GM23248 (cell line): ENCODE measurements around the gene CA12.

Source experiments
- EZH2 ChIP-seq: fragments of 200-600 bp; sonication (generic); IDR thresholded peaks from 2 replicates; pipeline ENCODE4 v1.6.1; 2018; ENCODE audit warnings: antibody characterized with exemption, mild to moderate bottlenecking; ENCODE audit not compliant: insufficient read depth, poor library complexity, severe bottlenecking
- EZH2phosphoT487 ChIP-seq: fragments of 200-600 bp; sonication (generic); IDR thresholded peaks from 2 replicates; pipeline ENCODE4 v1.6.1; 2018; ENCODE audit warnings: antibody characterized with exemption, moderate library complexity, mild to moderate bottlenecking, low read depth; ENCODE audit not compliant: insufficient read depth

GRCh38 chr15:63357731-63358130 is 23.9 kb downstream of the CA12 start:
- TF ChIP-seq EZH2 (no peak), EZH2phosphoT487 (no peak)
